GM21367 (cell line): ENCODE measurements around the gene MYCBPAP.
"Not testable (repeated sequence)": the region's sequence is repeated elsewhere in the genome, so short reads cannot be mapped to it uniquely, and the experiment has no call there.

Experiments used
- ATAC-seq: cut with Tn5 transposase; IDR thresholded peaks from one replicate; pipeline ENCODE4 v1.9.1; 2021; ENCODE audit not compliant: unreplicated experiment

MYCBPAP gene

DNA sequence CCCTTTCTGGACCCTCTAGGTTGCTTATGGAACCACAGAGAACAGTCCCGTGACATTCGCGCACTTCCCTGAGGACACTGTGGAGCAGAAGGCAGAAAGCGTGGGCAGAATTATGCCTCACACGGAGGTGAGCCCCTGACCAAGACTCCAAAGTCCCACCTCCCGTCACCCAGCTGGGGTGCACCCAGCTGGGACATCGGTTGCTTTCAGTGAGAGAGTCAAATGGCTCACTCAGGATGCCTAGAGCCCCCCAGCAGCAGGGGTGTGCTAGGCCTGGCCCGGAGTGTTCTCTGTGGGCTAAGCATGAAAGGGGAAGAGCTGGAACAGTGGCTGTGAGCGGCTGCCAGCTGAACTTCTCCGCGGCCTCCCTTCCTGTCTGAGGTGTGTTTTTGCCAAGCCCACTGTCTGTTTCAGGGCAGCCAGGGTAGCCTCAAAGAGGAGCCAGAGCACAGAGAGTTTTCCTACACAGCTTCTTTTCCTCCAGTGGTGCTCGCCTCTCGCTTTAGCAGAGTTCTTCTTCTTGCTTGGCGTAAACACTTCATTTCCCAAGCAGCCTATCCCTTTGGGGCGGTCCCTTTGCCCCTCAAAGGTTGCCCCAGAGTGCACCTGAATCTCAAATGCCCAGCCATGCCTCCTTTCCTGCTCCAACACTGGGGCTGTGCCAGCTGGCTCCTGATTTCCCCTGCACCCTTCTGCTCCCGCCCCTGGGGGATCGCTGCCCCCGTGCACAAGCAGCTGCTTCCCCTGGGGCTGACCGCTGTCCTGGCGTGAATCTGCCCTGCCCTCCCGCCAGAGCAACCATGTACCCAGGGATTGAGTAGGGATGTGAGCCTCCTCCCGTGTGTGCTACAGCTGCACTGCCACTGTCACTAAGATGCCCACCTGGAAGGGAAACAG, 37.0 kb upstream of the MYCBPAP start:
- ATAC-seq: no peak

DNA sequence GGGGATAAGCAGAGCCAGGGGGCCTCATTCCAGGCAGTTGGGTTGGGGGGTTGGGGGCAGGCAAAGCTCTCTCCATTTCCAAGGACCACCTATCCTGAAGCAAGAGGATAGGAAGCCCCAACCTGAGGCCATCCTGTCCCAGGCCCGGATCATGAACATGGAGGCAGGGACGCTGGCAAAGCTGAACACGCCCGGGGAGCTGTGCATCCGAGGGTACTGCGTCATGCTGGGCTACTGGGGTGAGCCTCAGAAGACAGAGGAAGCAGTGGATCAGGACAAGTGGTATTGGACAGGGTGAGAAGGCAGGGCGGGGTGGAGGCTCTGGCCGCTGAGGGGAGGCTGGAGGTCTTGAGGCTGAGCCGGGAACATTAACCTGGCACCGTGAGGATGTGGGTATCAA, 36.0 kb upstream of the MYCBPAP start:
- no peak for ATAC-seq

- not testable (repeated sequence) for ATAC-seq
These were observed 35.5 kb upstream of the MYCBPAP start for GRCh38 chr17:50472761-50473161.

GRCh38 chr17:50473901-50474300, 34.3 kb upstream of the MYCBPAP start:
- ATAC-seq: no peak

- no peak for ATAC-seq
These were observed 33.7 kb upstream of the MYCBPAP start for GRCh38 chr17:50474523-50474922.

GRCh38 chr17:50475362-50475761, 32.9 kb upstream of the MYCBPAP start:
- ATAC-seq: no peak

DNA sequence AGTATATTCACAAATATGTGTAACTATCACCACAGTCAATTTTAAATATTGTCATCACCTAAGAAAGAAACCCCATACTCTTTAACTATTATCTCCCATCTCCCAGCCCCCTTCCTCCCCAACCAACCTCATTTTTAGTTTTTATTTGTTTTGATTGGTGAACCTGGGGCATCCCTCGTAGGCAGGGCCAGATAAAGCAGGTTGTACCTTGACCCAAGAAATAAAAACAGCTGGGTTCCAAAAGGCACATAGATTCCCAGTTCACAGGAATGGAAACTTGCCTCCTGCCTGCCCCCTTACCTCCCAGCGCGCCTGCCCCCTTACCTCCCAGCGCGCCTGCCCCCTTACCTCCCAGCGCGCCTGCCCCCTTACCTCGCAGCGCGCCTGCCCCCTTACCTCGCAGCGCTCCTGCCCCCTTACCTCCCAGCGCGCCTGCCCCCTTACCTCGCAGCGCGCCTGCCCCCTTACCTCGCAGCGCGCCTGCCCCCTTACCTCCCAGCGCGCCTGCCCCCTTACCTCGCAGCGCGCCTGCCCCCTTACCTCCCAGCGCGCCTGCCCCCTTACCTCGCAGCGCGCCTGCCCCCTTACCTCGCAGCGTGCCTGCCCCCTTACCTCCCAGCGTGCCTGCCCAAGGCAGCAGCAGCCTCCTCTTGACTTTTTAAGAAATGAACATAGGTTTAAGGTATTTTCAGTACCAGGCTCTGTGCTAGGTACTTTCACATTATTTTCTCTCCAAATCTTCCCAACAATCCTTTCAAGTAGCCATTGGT, 32.3 kb upstream of the MYCBPAP start:
- not testable (repeated sequence) for ATAC-seq

GRCh38 chr17:50476545-50477315, 31.5 kb upstream of the MYCBPAP start:
- no peak for ATAC-seq

DNA sequence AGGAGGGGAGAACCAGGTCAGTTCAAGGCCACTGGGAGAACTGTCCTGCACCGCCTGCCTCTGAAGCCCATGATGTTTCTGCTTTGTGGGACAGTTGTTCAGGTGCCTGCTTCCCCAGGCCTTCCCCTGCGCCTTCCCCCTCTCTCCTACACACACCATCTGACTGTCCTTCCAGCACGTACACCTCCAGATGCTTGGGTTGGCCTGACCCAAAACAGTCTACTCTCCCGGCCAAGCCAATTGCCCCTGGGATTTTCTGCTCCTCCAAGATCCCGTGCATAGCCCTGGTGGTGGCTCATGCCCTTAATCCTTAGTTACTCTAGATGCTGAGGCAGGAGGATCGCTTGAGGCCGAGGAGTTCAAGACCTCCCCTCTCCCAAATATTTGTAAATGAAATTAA, 30.3 kb upstream of the MYCBPAP start:
- no peak for ATAC-seq

DNA sequence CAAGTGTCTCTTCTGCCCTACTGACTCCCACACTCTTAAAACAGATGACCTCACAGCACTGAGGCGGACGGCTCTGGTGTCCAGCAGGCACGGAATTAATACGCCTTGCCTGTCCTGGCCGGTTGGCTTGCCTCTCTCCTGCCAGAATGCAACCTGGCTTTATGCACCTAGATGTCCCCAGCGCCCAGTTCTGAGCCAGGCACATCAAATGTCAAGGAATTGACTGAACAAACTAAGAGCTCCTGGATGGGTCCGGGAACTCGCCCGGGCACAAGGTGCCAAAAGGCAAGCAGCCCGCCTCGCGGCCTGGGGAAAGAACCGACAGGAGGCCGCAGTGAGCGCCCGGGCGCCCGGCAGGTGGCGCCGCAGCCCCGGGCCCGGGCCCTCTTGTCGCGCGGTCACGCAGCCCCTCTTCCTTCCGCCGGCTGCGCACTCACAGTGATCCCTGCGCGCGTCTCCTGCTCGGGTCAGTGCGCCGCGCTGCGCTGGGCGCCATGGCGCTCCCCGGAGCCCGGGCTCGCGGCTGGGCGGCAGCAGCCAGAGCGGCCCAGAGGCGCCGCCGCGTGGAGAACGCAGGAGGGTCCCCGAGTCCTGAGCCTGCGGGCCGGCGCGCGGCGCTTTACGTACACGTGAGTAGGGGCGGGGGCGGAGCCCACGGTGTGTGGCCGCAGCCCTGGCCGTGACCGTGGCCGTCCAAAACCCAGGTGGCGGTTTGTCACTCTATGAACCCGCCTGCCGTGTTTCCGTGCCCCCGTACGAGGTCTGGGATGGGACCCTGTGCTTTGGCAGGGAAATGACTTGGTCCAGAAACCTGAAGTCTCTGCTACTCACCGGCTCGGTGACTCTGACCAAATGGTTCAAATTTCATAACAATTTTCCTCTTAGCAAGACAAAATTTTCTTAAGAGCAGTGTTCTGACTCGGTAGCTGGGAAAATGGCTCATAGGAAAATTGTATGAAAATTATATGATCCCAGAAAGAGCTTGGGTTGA, 29.6 kb upstream of the MYCBPAP start, which contains the start of gene RSAD1:
RSAD1 (plus strand) TSS at position 470 of the 991 bp plus-strand sequence; CDS start at position 495, 25 bp downstream.
- ATAC-seq: peak; percentile 84

DNA sequence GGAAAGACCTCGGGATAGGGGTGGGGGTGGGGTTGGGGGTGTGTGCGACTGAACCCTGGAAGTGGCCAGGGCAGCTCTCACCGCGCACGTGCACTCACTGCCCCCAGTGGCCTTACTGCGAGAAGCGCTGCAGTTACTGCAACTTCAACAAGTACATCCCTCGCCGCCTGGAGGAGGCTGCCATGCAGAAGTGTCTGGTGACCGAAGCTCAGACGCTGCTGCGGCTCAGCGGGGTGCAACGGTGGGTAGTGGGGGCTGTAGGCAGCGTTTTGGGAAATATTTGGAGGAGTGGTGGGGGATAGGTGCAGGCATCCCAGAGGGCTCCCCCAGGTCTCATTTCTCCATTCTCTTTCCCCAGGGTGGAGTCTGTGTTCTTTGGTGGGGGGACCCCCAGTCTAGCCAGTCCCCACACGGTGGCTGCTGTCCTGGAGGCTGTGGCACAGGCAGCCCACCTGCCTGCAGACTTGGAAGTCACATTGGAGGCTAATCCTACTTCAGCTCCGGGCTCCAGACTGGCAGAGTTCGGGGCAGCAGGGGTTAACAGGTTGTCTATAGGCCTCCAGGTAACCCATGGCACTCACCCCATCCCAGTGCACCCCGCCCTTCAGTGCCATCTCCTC, 28.6 kb upstream of the MYCBPAP start:
- ATAC-seq: no peak

- no peak for ATAC-seq
These were observed 28.0 kb upstream of the MYCBPAP start for GRCh38 chr17:50480142-50480764.

DNA sequence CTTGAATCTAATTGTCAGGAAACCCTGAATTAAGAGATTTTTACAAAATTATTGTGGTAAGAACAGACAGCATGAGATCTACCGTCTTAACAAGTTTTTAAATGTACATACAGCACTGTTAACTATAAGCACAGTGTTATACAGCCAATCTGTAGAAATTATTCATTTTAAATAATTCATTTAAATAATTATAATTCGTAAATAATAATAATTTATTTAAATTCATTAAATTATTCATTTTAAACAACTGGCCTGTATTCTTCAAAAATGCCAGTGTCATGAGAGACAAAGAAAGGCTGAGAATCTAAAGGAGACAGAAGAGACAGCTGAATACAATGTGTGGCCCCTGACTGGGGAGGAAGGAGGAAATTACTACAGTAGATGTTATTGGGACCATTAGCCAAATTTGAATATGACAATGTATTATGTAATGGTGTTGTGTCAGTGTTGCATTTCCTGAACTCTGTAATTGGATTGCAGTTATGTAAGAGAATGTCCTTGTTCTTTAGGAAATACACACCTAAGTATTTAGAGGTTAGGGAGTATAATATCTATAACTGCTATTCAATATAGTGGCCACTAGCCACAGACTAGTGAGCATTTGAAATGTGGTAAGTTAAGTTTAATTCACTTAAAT, 27.3 kb upstream of the MYCBPAP start:
- ATAC-seq: no peak

DNA sequence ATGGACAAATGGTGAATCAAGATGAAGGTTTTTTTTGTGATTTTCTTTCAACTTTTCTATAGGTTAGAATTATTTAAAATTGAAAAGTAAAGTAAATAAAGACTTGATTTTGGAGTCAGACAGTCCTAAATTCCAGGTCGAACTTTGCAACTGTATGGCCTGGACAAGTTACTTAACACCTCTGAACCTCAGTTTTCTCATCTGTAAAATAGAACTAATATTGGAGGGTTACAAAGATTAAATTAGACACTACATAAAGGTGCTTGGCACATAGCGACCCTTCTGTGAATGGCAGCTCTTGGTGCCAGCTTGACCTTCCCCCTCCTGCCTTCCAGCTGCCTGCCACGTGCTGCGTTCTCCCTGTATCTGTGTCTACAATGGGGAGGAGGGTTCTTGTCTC, 26.6 kb upstream of the MYCBPAP start:
- no peak for ATAC-seq

DNA sequence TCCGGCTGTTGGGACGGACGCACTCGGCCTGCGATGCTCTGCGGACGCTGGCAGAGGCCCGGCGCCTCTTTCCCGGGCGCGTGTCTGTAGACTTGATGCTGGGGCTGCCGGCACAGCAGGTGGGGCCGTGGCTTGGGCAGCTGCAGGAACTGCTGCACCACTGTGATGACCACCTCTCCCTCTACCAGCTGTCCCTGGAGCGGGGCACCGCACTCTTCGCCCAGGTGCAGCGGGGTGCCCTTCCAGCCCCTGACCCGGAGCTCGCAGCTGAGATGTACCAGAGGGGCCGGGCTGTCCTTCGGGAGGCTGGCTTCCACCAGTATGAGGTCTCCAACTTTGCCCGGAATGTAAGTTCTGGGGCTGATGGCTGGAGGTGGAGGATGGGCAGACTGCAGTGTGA, 26.1 kb upstream of the MYCBPAP start:
- ATAC-seq: no peak

- ATAC-seq: no peak
These were observed 25.7 kb upstream of the MYCBPAP start for GRCh38 chr17:50482516-50482915.

- no peak for ATAC-seq
These were observed 25.0 kb upstream of the MYCBPAP start for GRCh38 chr17:50483266-50483665.

- ATAC-seq: no peak
These were observed 23.7 kb upstream of the MYCBPAP start for GRCh38 chr17:50484386-50485155.
